Vagina (tissue), 2 donors: ENCODE measurements around the gene DHX40.

ENCODE experiments used
- POLR2A ChIP-seq, 2 donors: fragments of 450-650 bp; IDR thresholded peaks; one replicate each; pipeline ENCODE4 v1.6.1; 2017; ENCODE audit warnings: antibody characterized with exemption in 2 of 2, mild to moderate bottlenecking in 2 of 2, moderate library complexity in 2 of 2
- TF ChIP-seq, protein P1 (sequence below), 3 experiments: fragments of 450-650 bp in 2 of 3; fragments of 200-600 bp in 1 of 3; sonication (generic) in 1 of 3; IDR thresholded peaks; one replicate each; pipeline ENCODE4 v1.5.1; 2017 to 2019; ENCODE audit warnings: antibody characterized with exemption in 3 of 3, mild to moderate bottlenecking in 2 of 3, moderate library complexity in 2 of 3

DNA sequence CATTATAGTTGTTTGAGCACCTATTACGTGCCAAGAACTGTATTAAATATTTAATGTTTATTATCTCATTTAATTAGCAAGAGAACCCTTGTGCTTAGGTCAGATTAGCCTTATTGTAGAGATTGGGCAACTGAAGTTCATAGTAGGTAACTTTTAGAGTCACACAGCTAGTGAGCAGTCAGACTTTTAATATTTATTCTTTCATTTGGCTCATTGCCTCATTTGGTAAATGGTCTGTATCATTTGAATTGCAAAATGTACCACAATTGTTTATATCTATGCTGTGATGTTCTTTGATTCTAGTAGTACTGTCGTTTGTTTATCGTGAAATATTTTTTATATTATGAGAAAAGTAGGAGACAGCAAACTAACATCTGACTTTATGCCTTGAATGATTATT is 61.9 kb downstream of the DHX40 start:
- TF ChIP-seq, protein P1, sequence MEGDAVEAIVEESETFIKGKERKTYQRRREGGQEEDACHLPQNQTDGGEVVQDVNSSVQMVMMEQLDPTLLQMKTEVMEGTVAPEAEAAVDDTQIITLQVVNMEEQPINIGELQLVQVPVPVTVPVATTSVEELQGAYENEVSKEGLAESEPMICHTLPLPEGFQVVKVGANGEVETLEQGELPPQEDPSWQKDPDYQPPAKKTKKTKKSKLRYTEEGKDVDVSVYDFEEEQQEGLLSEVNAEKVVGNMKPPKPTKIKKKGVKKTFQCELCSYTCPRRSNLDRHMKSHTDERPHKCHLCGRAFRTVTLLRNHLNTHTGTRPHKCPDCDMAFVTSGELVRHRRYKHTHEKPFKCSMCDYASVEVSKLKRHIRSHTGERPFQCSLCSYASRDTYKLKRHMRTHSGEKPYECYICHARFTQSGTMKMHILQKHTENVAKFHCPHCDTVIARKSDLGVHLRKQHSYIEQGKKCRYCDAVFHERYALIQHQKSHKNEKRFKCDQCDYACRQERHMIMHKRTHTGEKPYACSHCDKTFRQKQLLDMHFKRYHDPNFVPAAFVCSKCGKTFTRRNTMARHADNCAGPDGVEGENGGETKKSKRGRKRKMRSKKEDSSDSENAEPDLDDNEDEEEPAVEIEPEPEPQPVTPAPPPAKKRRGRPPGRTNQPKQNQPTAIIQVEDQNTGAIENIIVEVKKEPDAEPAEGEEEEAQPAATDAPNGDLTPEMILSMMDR (IDR thresholded peaks at IDR 0.05), result no peak
- TF ChIP-seq POLR2A (IDR thresholded peaks at IDR 0.05), result no peak
